ENCODE measurements around the gene GP5. TPM values are rescaled to one million over a fixed set of nuclear protein-coding genes. Genes with fewer than 3 reads are reported as not detected.

Gene GP5
- total RNA-seq, 1 donor from 2014 or later: not detected

GRCh38 chr3:194373028-194373427 is 26.0 kb downstream of the GP5 start:
- TF ChIP-seq CTCF (conservative IDR thresholded peaks at IDR 0.05; ENCODE audit: low read depth, low read length): no peak
- no peak for DNase-seq (ENCODE audit: low read depth)
- H3K4me3 ChIP-seq (ENCODE audit: low read depth, low read length): no peak overlapping the region

- H3K4me3 ChIP-seq (ENCODE audit: low read depth, low read length): no peak overlapping the region
- no peak for TF ChIP-seq CTCF (conservative IDR thresholded peaks at IDR 0.05; ENCODE audit: low read depth, low read length)
- no peak for DNase-seq (ENCODE audit: low read depth)
Measured at GRCh38 chr3:194370753-194371152, 28.3 kb downstream of the GP5 start.

GRCh38 chr3:194369522-194370279 is 29.4 kb downstream of the GP5 start, which contains the start of gene LRRC15:
LRRC15 (minus strand) TSS chr3:194369743; CDS start chr3:194361043, 8,700 bp downstream.
- TF ChIP-seq CTCF (conservative IDR thresholded peaks at IDR 0.05; ENCODE audit: low read depth, low read length): no peak
- no peak for DNase-seq (ENCODE audit: low read depth)
- no peak within 1 kb of the TSS for H3K4me3 ChIP-seq (ENCODE audit: low read depth, low read length)

- DNase-seq (ENCODE audit: low read depth): no peak
- TF ChIP-seq CTCF (conservative IDR thresholded peaks at IDR 0.05; ENCODE audit: low read depth, low read length): no peak
- H3K4me3 ChIP-seq (ENCODE audit: low read depth, low read length): no peak overlapping the region
Measured at GRCh38 chr3:194368918-194369317, 30.1 kb downstream of the GP5 start.

- H3K4me3 ChIP-seq (ENCODE audit: low read depth, low read length): no peak overlapping the region
- no peak for DNase-seq (ENCODE audit: low read depth)
- no peak for TF ChIP-seq CTCF (conservative IDR thresholded peaks at IDR 0.05; ENCODE audit: low read depth, low read length)
Measured at GRCh38 chr3:194367992-194368841, 30.8 kb downstream of the GP5 start.

- no peak overlapping the region for H3K4me3 ChIP-seq (ENCODE audit: low read depth, low read length)
- no peak for TF ChIP-seq CTCF (conservative IDR thresholded peaks at IDR 0.05; ENCODE audit: low read depth, low read length)
- no peak for DNase-seq (ENCODE audit: low read depth)
Measured at GRCh38 chr3:194365978-194366490, 33.0 kb downstream of the GP5 start.

Data from epithelial cell of proximal tubule (primary cell).